Lower leg skin (tissue), 3 donors: ENCODE measurements around the gene PDE3A.

Experiments used
- POLR2A ChIP-seq, 2 donors: fragments of 450-650 bp; IDR thresholded peaks; one replicate each; pipeline ENCODE4 v1.6.1; 2016 to 2017; ENCODE audit warnings: antibody characterized with exemption in 2 of 2, mild to moderate bottlenecking in 1 of 2, moderate library complexity in 1 of 2
- TF ChIP-seq, protein P1 (sequence below), 3 donors: fragments of 450-650 bp; IDR thresholded peaks; one replicate each; pipeline ENCODE4 v1.5.1; 2016; ENCODE audit warnings: antibody characterized with exemption in 3 of 3, mild to moderate bottlenecking in 3 of 3, moderate library complexity in 2 of 3

DNA sequence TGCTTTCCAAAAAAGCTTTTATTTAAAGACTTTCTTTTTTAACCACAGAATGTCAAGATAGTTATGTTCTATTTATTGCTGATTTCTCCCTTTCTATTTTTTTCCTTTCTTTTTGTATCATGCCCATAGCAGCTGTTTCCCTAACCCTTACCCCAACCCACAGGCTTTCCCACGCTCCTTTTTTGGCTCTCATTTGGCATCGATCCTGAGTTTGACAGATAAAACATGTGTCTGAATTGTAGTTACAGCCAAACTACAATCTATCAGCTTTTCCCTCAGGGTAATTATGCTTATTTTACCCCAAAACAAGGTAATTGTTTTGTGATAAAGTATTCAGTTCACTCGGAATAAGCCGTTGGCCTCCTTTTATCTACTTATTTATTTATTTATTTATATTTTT is 46.7 kb downstream of the PDE3A start:
- TF ChIP-seq, protein P1, sequence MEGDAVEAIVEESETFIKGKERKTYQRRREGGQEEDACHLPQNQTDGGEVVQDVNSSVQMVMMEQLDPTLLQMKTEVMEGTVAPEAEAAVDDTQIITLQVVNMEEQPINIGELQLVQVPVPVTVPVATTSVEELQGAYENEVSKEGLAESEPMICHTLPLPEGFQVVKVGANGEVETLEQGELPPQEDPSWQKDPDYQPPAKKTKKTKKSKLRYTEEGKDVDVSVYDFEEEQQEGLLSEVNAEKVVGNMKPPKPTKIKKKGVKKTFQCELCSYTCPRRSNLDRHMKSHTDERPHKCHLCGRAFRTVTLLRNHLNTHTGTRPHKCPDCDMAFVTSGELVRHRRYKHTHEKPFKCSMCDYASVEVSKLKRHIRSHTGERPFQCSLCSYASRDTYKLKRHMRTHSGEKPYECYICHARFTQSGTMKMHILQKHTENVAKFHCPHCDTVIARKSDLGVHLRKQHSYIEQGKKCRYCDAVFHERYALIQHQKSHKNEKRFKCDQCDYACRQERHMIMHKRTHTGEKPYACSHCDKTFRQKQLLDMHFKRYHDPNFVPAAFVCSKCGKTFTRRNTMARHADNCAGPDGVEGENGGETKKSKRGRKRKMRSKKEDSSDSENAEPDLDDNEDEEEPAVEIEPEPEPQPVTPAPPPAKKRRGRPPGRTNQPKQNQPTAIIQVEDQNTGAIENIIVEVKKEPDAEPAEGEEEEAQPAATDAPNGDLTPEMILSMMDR (IDR thresholded peaks at IDR 0.05) = no peak
- TF ChIP-seq POLR2A (IDR thresholded peaks at IDR 0.05) = no peak
